Inflammatory macrophage treated with lipopolysaccharide for 4 hours (primary cell): ENCODE results near the gene CLSTN3.
"Not testable (repeated sequence)": the region's sequence is repeated elsewhere in the genome, so short reads cannot be mapped to it uniquely, and the experiment has no call there.

Experiments used
- DNase-seq: peaks from one replicate; pipeline ENCODE4 v3.0.0-alpha.2; 2020

Gene CLSTN3

DNA sequence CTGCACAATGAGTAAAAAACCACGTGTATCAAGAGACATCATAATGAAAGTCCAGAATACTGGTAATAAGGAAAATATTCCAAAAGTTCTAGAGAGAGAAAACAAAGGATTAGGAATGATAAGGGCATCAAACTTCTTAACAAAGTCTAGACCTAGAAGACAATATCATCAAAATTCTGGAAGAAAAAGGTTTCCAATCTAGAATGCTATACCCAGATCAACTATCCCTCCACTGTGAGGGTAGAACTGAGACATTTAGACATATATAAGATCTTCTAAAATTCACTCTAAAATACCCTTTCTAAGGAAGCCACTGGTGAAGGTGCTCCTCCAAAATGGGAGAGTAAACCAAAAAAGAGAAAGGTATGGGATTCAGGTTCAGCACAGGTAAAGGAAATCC lies 24.1 kb upstream of the CLSTN3 start:
- no peak for DNase-seq

DNA sequence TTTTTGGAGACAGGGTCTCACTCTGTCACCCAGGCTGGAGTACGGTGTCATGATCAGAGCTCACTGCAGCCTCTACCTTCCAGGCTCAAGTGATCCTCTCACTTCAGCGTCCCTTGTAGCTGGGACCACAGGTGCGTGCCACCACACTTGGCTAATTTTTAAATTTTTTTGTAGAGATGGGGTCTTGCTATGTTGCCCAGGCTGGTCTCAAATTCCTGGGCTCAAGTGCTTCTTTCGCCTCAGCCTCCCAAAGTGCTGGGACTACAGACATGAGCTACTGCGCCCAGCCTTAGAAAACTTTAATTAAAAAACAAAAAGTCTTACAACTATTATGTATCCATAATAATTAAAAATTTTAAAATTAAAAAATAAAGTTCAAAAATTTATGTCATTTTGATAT lies 23.0 kb upstream of the CLSTN3 start:
- DNase-seq = not testable (repeated sequence)

DNA sequence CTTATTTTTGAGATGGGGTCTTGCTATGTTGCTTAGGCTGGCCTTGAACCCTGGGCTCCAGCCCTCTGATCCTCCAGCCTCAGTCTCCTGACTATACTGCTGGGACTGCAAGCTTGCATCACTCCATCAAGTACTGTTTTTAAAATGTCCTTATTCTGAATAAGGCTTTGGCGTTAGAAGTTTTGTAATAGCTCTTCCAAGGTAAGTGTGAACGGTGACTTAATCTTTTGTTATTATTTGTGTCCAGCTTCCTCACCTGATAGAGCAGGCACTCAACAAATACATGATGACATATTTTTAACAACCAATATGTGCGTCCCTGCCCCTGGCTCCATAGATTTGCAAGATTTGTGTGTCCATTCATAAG lies 22.6 kb upstream of the CLSTN3 start:
- DNase-seq = peak; percentile 27

DNA sequence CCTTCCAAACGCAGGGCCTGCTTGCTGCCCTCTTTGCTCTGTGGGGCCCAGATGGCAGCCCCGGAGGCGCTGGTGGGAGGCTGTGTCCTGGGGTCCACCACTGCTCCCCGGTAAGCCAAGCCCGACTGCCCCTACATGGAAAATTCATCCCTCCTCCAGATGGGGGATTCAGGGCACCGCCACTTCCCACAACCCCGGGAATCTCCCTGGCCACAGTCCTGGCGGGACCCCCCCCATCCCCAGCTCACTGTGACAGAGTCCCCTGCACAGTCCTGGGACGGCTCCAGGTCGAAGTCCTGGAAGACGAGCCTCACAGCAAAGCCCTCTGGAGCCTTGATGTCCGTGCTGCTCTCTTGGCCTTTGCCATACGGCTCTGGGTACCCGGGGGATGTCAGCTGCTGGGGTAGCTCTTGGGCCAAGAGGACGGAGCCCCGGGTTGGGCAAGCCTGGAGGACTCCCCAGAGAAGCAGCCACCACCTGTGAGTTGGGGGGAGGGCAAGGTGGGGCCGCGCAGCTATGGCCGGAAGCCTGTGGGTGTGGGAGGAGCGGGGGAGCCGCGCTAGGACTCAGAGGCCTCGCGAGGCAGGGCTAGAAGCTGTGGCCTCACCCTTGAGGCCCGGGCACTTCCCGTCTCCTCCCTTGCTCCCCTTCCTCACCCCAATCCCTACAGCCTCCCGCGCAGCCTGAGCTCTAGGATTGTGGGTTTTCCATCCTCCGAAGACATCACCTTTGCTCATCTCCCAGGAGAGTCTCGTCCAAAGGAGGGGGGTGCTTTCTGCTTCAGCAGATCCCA lies 22.0 kb upstream of the CLSTN3 start:
- DNase-seq = peak; percentile 55

DNA sequence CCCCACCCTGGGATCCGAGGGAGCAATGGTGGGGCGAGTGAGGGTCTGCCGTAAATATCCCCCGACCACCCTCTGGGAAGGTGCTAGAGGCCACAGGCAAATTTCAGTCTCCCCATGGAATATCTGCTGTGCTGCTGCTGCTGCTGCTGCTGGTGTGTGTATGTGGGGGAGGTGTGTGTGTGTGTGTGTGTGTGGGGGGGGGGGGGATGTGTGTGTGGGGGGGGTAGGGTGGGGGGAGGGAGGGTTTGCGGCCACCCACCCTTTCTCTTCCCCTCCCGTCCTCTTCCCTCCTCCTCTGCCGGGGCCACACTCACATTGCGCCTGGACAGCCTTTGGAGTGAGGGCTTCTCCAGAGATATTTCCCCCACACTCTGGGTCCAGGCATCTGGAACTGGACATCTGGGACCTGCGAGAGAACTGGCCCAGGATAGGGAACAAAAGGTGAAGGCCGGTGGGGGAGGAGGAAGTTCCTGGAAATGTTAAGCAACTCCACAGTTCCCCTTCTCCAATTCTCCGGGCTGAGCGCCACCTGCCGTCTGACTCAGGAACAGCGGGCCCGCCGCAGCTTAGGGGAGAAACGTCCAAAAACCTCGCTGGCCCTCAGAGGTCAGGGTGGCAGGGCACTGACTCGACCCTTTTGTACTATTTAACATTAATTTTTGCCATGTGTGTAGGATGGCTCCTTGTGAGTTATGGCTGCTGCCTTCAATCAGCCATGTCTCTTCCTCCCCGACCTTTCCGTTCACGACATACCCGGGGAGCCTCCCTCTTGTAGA lies 21.2 kb upstream of the CLSTN3 start, which contains the start of gene C1RL:
C1RL (minus strand) TSS at position 419 of the 776 bp plus-strand sequence; CDS start at position 385, 34 bp downstream.
- peak; percentile 85 for DNase-seq

DNA sequence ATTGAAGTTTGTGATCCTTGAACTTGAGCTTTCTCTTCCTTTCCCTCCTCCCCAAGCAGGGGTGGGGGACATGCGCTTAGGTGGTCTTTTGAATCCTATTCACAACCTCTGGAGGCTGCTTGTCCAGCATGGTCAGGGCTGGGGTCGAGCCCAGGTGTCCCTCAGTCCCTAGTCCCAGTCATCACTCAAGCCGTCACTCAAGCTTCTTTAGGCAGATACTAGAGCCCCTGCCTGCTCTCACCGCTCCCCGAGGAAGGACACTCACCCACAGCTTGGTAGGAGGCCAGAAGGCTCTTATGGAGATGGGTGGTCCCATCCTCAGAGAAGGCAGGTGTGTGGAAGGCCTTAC lies 20.6 kb upstream of the CLSTN3 start:
- no peak for DNase-seq

DNA sequence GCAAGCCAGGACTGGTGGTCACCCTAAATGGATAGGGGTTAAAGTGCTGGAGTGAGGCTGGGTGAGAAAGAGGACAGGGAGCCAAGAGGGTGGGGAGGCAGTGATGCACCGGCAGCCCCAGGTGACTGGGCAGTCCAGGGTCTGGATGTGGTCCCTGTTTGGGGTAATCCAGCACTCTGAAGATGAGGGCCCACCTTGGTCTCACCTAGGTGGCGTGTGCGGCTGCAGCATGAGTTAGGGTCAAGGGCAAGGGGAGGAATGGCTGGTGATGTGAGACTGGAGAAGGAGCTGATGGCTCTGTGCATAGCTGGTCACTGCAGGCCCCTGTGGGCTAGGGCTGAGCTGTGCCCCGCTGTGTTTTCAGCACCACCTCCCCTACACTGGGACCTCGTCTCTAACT lies 19.5 kb upstream of the CLSTN3 start:
- DNase-seq = no peak

DNA sequence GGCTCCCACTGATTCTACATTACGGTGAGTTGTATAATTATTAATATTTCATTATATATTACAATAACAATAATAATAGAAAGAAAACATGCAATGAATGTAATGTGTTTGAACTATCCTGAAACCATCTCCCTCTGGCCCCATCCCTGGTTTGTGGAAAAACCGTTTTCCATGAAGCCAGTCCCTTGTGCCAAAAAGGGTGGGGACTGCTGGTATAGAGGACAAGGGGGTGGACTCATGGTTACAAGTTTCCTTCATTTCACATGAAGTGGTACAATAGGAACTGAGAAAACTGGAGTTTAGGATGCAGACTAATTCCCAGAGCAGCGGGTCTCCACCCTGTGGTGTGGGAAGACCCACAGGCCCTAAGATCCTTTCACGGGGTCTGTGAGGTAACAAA lies 18.1 kb upstream of the CLSTN3 start:
- no peak for DNase-seq

DNA sequence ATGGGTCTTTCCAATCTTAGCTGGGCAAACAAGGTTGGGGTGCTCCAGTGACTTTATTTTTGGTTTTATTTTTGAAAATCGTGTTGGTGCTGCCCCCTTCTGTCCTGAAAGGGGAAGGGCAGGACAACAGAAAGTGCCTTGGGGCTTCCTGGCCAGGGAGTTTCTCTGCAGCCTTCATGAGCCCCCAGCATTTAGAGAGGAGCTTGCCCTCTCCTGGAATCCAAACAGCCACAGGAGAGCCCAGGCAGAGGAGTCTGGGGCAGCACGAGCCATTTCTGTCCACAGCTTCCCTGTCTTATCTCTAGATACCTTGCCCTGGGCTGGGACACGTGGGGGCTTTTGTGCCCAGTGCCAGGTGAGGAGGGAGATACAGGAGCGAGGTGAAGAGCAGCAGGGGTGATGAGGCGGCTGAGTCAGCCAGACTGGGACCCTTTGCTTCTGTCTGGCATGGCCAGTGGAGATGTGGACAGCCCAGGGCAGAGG lies 16.7 kb upstream of the CLSTN3 start:
- DNase-seq = peak; percentile 49

DNA sequence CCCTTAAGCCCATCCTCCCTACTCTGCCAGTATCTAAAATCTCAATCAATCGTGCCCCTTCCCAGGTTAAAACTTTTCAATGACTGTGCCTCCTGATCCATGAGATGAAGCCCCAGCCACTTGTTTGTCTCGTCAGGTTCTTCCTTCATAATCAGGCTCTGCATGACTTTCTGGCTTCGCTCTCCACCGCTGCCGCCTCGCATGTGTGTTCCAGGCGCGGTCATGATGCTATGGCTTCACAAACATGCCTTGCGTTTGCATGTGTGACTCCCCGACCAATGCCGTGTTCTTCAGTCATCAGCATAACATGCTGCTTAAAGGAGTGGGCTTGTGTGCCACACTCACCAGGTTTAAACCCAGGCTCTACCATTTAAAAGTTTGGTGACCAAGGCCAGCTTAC lies 16.2 kb upstream of the CLSTN3 start:
- no peak for DNase-seq

DNA sequence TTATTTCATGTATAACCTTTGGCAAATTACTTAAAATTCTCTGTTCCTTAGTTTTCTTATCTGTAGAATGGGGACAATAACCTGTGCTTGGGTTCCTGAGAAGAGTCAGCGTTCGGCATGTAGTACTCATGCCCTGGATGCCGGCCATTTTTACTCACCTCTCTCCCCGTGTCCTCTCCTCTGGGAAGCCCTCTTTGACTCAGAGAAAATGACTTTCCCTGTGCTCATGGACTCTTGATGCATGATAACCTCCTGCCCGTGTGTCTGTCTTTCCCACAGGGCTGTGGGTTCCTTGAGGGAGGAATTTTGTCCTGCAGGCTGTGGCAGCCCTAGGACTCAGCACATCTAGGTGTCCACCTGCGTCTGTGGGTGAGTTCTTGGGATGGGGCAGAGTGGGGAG lies 15.3 kb upstream of the CLSTN3 start:
- DNase-seq = no peak

DNA sequence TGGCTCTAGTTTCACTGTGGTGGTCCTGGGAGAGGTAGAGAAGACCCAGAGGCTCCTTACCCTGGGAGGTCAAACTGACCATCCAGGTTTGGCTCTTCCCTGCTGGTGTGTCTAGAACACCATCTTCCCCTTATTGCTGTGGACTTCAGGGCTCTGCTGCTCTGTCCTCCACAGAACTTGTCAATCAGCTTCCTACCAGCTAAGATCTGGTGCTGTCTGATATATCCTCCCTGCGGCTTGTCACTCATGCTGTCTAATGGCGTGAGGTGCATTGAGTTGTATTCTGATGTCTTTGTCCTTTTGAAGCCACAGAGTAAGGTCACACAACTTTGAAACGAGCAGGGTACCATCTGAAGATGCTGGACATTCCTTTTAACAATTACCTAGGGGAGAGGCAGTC lies 14.0 kb upstream of the CLSTN3 start:
- DNase-seq = no peak

DNA sequence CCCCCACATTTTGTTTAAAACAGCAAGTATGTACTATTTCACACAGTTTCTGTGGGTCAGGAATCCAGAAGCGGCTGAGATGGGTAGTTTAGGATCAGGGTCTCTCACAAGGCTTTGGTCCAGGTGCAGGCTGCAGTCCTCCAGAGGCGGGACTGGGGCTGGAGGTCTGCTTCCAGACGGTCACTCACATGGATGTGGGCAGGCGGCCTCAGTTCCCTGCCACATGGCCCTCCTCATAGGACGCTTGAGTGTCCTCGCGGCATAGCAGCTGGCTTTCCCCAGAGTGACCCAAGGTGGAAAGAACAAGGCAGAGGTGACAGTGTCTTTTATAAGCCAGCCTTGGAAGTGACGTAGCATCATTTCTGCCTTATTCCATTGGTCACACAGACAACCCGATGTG lies 13.3 kb upstream of the CLSTN3 start:
- no peak for DNase-seq

DNA sequence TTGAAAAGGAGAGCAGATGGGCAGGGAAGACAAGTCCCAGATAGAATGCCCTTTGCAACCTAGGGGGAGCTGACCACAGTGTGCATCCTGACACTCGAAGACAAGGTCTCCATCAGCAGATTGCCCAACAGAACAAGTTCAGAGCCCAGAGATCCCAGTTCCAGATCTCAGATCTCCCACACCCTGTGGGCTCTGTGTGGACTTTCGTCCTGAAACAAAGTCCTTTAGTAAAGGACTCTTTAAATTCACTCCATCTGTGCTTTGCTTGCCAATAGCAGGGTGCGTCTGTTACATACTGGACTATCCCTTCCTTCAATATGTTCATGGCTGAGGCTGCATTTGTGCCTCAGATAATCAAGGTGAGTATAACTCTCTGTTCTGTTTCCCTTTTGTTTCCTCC lies 12.5 kb upstream of the CLSTN3 start:
- DNase-seq = no peak

DNA sequence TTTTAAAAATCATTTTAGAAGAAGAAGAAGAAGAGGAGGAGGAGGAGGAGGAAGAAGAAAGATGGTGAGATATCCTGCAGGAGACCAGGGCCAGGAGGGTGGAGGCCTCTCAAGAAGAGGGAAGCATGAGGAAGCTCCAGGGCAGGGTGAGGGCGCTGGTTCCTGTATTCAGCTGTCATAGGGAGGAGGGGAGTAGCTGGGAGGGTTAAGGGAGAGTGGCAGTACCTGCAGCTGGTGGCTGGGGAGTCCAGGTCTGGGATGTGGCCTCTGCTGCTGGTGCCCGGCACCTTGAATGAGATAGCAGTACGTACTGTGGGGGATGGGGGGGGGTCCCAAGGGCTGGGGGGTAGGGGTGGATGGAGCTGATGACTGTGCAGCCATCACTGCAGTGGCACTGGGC lies 11.3 kb upstream of the CLSTN3 start:
- peak; percentile 27 for DNase-seq

DNA sequence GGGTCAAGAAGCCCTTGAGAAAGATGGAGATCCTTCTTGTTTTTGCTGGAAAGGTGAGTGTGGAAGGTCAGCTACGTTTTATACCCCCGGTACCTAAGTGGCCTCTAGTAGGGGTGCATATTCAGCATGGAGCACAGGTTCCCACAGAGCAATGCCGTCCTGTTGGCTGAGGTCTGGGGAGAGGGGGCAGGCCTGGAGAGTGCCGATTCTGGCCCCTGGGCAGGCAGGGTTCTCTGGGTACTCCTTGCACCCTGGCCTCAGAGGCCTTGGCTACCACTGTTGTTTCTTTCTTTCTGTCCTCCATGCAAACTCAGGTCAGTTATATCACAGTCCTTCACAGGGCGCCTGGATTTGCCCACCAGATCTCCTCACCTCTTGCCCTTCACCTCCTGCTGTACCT lies 10.0 kb upstream of the CLSTN3 start:
- DNase-seq = no peak

DNA sequence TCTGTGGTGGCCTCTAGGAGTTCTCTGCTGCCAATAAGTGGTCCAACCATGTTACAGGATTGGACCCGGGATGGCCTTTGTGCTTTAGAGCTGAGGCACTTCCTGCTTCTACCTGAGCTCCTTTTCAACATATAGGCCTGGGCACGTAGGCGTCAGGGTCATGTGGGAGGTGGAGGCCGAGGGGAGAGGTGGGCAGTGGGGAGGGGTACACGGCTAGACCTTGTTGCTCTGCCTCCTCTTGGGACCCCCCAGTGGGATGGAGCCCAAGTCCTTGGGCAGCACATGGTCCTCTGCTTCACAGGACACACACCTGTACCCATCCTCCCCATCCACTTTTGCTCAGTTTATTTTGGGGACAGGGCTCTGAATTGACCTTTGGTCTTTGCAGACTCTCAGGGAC lies 8.8 kb upstream of the CLSTN3 start:
- DNase-seq = no peak

DNA sequence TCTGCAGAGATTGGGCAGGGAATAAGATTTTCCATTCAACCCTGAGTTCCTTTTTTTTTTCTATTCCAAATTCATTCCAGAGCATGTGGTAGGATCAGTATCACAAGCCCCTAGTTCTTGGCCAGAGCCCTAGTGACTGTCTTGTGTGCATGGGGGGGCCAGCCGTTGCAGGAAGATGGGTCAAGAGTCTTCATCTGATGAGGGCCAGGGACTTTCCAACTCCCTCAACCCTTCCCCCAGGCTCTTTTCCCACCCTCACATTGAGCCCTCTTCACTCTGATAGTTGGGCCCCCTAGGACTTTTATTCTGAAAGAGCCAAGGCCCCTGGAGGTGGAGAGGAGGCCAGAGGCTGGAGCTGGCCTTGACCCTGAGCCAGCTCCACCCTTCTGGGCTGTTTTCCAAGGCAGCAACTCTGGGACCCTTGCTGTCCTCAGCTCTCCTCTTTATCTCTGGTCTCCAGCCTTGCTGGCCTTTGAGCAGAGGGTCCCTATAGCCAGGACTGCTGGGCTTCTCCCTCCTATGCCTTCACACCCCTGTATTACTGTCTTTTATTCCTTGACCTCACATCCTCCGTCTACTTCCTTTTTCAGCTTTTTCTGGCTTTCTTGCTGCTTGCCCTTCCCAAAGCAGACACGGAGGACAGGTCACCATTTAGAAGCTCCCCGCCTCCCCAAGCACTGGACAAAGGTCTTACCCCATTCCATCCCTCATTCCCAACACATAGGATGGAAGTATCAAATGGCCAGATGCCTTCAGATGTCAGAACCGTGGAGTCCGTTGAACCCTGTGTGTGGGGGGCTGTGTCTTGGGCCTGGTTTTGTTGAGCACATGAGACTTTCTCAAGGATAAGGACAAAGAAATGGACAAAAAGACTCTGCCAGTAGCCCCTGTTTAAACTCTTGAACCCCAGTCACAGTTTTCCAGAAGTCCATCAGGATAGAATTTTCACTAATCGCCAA lies 7.1 kb upstream of the CLSTN3 start:
- DNase-seq = no peak

DNA sequence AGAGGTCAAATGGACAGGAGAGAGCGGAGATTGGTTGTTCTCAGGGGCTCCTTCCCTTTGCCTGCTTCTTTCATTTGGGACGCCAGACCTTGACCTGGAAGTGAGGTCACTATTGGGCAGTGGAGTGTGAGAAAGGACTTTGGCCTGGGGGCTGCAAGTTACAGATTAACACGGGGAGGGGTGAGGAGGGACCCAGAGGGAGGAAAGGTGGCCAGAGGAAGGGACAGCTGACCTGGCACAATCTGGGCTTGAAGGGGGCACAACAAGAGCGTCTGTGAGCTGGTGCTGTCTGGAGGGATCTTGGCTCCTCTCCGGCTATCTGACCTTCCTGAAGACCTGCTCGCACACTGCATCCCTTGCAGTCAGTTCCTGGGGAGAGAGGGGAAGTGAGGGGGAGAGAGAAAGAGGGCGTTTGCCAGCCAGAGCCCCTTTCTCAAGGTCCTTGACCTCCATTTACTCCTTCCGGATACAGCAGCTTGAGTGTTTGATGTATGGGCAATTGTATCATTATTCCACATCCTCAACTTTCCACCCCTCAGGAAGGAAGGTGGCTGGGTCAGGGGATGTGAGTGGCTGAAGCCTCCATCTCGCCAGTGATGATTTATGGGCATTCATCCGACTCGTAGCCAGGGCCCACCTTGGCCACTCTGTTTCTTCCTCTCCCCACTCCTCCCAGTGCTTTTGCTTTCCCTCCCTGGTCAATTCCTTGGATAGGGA lies 6.2 kb upstream of the CLSTN3 start:
- no peak for DNase-seq

DNA sequence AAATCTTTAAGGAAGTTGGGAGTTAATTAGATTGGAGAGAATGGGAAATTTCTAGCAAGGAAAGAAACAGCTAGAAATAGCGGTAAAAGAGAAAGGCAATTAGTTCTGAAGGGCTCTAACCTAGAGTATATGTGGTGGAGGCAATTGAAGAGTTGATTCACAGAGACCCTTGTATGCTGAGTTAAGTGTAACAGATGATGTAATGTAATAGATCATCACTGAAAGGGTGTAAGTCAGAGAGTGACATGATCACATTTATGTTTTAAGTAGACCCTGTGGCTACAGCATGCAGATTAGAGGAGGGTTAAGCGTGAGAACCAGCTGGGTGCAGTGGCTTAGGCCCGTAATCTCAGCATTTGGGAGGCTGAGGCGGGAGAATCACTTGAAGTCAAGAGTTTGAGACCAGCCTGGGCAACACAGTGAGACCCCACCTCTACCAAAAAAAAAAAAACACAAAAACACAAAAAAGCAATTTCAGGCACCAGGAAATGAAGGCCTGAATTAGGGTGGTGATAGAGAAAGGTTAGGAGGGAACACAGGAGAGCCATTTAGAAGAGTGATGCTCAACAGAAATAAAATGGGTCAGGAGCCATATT lies 4.4 kb upstream of the CLSTN3 start:
- no peak for DNase-seq

DNA sequence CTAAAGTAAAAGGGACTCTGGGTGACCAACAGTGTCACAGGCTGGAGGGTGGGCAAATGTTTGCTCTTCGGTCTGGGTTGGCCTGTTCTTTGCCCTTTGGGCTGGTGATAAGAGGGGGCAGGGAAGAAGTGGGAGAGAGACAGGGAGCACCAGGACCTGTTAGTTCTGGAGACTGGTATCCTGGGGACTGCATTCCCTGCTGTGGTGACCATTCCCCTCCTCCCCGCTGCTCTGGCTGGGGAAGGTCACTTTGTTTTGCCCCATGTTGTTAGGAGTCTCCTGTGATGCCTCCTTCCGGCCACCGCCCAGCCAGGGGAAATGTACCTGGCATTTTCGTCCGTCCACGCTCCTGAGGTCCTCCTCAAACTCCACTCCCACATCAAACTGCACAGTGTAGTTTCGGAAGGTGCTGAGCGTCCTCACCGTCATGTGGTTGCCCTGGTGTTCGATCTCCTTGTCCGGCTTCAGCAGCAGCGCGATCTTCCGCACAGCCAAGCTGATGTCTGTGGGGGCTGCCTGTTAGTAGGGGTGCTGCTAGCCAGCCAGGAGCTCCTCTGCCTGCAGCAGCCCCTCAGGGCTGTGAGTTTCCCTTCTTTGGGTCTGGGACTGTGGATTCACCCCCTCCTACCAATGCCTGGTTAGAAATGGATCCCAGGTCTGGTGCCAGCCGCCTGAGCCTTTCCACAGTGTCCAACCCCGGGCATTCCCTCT lies 2.1 kb upstream of the CLSTN3 start:
- no peak for DNase-seq
